HFFc6 (cell line): ENCODE data around the gene CCL2. TPM values are rescaled to one million over a fixed set of nuclear protein-coding genes. Genes with fewer than 3 reads are reported as not detected.

Experiments
- DNase-seq: peaks from one replicate; pipeline ENCODE4 v3.0.0-alpha.2; 2018
- H3K27ac Mint-ChIP-seq: 2 replicates; pipeline ENCODE4 v1.8.0; 2020; ENCODE audit warnings: mild to moderate bottlenecking, mixed read lengths
- H3K27me3 Mint-ChIP-seq: 2 replicates; pipeline ENCODE4 v1.8.0; 2021; ENCODE audit warnings: mild to moderate bottlenecking, moderate library complexity, mixed read lengths; ENCODE audit not compliant: insufficient read depth
- H3K36me3 Mint-ChIP-seq: 2 replicates; pipeline ENCODE4 v1.8.0; 2021; ENCODE audit warnings: low read depth, mixed read lengths
- H3K4me1 Mint-ChIP-seq: 2 replicates; pipeline ENCODE4 v1.8.0; 2020; ENCODE audit warnings: low read depth, mixed read lengths
- H3K4me3 Mint-ChIP-seq: 2 replicates; pipeline ENCODE4 v1.8.0; 2020; ENCODE audit warnings: mild to moderate bottlenecking, moderate library complexity, mixed read lengths
- H3K9me3 Mint-ChIP-seq: 2 replicates; pipeline ENCODE4 v1.8.0; 2020; ENCODE audit warnings: mild to moderate bottlenecking, mixed read lengths
- total RNA-seq, 6 experiments: library from RNA; stranded (reverse); fragmentation: NEBNext Ultra II Directional; extraction: Animal tissue kit (Norgen Biotek cat#: 25700); gene quantifications; 2 replicates in 1 of 6; 3 replicates in 5 of 6; pipeline ENCODE4 v1.2.3, GENCODE V29; 2021
- TF ChIP-seq, protein P1 (sequence below): fragments of 200-600 bp; sonication (generic); IDR thresholded peaks from 2 replicates; pipeline ENCODE4 v1.5.0; 2021; ENCODE audit warnings: antibody characterized with exemption, mild to moderate bottlenecking

Gene CCL2
- total RNA-seq, 6 experiments from 2014 or later, result 23.2 to 65.9 (median 30.1) TPM

DNA sequence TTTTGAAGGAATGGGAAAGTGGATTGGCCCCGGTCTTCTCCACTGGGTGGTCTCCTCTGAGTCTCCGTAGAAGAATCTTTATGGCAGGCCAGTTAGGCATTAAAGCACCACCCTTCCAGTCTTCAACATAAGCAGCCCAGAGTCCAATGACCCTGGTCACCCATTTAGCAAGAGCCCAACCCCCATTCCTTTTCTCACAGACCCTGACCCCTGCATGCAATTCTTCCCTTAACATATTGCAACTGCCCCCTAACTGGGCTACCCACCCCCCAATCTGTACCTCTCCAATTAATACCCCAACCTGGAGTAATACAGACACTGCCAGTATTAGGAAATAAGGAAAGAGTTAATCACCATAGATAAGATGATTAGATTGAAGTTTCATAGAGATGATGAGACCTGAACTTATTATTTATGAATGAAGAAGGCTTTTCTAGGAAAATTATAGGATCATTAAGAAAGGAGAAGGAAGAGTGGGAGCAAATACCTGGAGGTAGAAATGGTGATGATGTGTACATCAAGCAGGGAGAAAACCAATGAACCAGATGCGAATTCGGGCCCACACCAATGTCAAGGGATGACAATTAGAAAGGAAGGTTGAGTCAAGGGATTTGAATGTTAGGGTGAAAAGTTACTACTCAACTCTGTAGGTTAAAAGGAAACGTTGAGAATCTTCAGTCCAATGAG, 2.4 kb downstream of the CCL2 start:
- no peak for DNase-seq
- no peaks in the 10 kb centered on the region for H3K9me3 Mint-ChIP-seq
- TF ChIP-seq, protein P1, sequence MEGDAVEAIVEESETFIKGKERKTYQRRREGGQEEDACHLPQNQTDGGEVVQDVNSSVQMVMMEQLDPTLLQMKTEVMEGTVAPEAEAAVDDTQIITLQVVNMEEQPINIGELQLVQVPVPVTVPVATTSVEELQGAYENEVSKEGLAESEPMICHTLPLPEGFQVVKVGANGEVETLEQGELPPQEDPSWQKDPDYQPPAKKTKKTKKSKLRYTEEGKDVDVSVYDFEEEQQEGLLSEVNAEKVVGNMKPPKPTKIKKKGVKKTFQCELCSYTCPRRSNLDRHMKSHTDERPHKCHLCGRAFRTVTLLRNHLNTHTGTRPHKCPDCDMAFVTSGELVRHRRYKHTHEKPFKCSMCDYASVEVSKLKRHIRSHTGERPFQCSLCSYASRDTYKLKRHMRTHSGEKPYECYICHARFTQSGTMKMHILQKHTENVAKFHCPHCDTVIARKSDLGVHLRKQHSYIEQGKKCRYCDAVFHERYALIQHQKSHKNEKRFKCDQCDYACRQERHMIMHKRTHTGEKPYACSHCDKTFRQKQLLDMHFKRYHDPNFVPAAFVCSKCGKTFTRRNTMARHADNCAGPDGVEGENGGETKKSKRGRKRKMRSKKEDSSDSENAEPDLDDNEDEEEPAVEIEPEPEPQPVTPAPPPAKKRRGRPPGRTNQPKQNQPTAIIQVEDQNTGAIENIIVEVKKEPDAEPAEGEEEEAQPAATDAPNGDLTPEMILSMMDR, result no peak
- H3K36me3 Mint-ChIP-seq, result peaks cover 10% of the 10 kb centered on the region; the same call in 1 of the 2 replicates
- H3K27ac Mint-ChIP-seq, result no peak overlapping the region
- no peak overlapping the region; the same call in 1 of the 2 replicates for H3K4me3 Mint-ChIP-seq
- H3K27me3 Mint-ChIP-seq, result no peaks in the 10 kb centered on the region
- H3K4me1 Mint-ChIP-seq, result peaks cover 57% of the 10 kb centered on the region

DNA sequence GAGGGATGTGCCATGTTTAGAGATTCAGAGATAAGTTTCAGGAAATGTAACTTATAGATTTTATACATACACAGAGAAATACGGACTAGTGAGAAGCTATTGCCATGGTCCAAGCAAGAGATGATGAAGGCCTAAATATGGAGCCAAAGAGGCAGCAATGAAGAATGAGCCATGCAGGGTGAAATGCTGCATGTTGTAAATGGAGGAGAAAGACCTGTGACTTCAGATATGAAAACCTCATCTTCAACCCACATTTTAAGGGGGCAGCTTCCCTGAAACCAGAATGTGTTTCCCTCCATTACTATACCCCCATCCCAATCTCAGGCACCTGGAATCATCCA, 2.9 kb downstream of the CCL2 start:
- H3K4me3 Mint-ChIP-seq, result no peak overlapping the region

DNA sequence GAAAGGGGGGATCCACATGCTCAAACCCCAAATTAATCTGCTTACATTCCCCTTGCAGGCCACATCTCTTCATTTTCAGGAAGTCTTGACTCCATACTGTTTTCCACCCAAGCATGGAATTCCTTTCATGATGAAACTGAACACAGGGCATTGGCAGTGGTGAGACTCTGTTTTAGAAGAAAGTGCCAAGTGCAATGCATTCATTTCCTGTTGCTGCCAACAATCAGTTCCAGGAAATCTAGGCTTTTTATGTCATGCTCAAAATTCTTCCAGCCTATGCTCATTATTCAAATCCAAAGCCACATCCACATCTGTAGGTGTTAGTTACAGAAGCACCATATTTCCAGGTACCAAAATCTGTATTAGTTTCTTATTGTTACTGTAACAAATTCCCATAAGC, 4.1 kb downstream of the CCL2 start:
- Mint-ChIP-seq H3K27me3 (no peaks in the 10 kb centered on the region), H3K9me3 (no peaks in the 10 kb centered on the region), H3K36me3 (peaks cover 10% of the 10 kb centered on the region; the same call in 1 of the 2 replicates), H3K27ac (no peak overlapping the region; the same call in 1 of the 2 replicates), H3K4me3 (no peak overlapping the region), H3K4me1 (peaks cover 40% of the 10 kb centered on the region)
- TF ChIP-seq, protein P1, result no peak
- peak; percentile 27 for DNase-seq

More for the DNA sequence above, 2.9 kb downstream of the CCL2 start:
- DNase-seq, result no peak
- H3K36me3 Mint-ChIP-seq, result peaks cover 10% of the 10 kb centered on the region; the same call in 1 of the 2 replicates
- peaks cover 52% of the 10 kb centered on the region for H3K4me1 Mint-ChIP-seq
- no peak overlapping the region for H3K27ac Mint-ChIP-seq
- no peaks in the 10 kb centered on the region for H3K9me3 Mint-ChIP-seq
- H3K27me3 Mint-ChIP-seq, result no peaks in the 10 kb centered on the region
- TF ChIP-seq, protein P1, result no peak

DNA sequence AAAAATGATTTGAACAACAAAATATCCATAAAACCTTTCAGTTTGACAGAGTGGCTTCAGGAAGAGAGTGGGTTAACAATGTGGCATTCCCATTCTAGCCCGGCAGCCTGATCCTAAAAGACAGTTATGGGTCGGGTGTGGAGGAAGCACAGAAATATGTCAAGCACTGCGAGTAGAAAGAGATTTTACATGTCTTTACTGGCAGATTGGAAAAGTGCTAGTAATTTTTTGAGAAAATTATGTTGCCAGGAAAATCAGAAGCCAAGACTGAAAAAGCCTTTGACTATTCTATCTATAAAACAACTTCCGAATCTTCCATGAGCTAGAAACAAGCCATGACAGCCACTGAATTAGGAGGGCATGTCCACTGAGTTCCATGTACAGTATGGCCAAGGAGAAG, 5.8 kb downstream of the CCL2 start:
- no peak for DNase-seq
- Mint-ChIP-seq H3K27ac (no peak overlapping the region), H3K4me1 (peaks cover 30% of the 10 kb centered on the region), H3K36me3 (peaks cover 10% of the 10 kb centered on the region; the same call in 1 of the 2 replicates), H3K9me3 (no peaks in the 10 kb centered on the region), H3K27me3 (no peaks in the 10 kb centered on the region; the same call in none of the 2 replicates), H3K4me3 (no peak overlapping the region)
- TF ChIP-seq, protein P1, result no peak

DNA sequence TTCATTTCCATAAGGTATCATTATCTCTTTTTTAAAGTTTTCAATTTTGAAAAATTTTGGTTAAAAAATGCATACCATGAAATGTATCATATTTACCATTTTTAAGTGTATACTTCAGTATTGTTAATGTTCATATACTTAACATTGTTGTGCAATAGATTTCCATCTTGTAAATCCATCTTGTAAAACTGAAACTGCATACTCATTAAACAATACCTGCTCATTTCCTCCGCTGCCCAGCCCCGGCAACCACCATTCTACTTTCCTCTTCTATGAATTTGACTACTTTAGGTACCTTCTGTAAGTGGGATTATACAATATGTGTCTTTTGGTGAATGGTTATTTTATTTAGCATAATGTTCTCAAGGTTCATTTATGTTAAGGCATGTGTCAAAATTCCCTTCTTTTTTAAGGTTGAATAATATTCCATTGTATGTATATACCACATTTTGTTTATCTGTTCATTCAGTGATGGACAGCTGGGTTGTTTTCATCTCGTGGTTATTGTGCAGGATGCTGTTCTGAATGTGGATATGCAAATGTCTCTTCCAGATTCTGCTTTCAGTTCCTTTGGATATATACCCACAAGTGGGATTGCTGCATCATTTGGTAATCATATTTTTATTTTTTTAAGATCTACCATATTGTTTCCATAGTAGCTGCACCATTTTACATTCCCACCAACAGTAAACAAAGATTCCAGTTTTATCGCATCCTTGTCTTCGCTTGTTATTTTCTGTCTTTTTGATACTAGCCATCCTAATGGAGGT, 6.7 kb downstream of the CCL2 start:
- Mint-ChIP-seq H3K27me3 (no peaks in the 10 kb centered on the region; the same call in none of the 2 replicates), H3K36me3 (peaks cover 6% of the 10 kb centered on the region; the same call in 1 of the 2 replicates), H3K4me1 (peaks cover 25% of the 10 kb centered on the region), H3K27ac (no peak overlapping the region), H3K4me3 (no peak overlapping the region), H3K9me3 (no peaks in the 10 kb centered on the region)
- no peak for DNase-seq
- TF ChIP-seq, protein P1, result no peak
